Body of pancreas (tissue), 4 donors: ENCODE measurements around the gene SELENOP. TPM values are rescaled to one million over a fixed set of nuclear protein-coding genes. Genes with fewer than 3 reads are reported as not detected.

ENCODE experiments used
- ATAC-seq: fragments of 150-250 bp; one replicate; pipeline ENCODE4 v1.9.1; 2016
- DNase-seq, 4 donors: peaks; one replicate each; pipeline ENCODE4 v3.0.0-alpha.2; 2019
- H3K27ac ChIP-seq, 4 donors: fragments of 200-600 bp; sonication (generic); 1 replicate in 3 of 4; 2 replicates in 1 of 4; pipeline versions ENCODE4 v1.5.1 to v1.6.1; 2016 to 2019; ENCODE audit warnings: mild to moderate bottlenecking in 1 of 4, mixed read lengths in 1 of 4, moderate library complexity in 1 of 4
- H3K27me3 ChIP-seq, 2 donors: fragments of 200-600 bp; sonication (generic); one replicate each; pipeline ENCODE4 v1.6.0; 2016; ENCODE audit warnings: mild to moderate bottlenecking in 1 of 2
- H3K36me3 ChIP-seq, 2 donors: fragments of 200-600 bp; sonication (generic); replicated peaks in 1 of 2; 2 replicates each; pipeline ENCODE4 v1.5.1; 2016; ENCODE audit warnings: low read depth in 2 of 2; ENCODE audit not compliant: insufficient read depth in 1 of 2
- H3K4me1 ChIP-seq: fragments of 200-600 bp; sonication (generic); one replicate; pipeline ENCODE4 v1.6.0; 2016
- H3K4me3 ChIP-seq, 2 donors: fragments of 200-600 bp; sonication (generic); 1 replicate in 1 of 2; 2 replicates in 1 of 2; pipeline ENCODE4 v1.5.1; 2016 to 2019
- H3K9me3 ChIP-seq, 3 donors: fragments of 200-600 bp; sonication (generic); 1 replicate in 2 of 3; 2 replicates in 1 of 3; pipeline ENCODE4 v1.5.1; 2016
- POLR2A ChIP-seq, 3 donors: fragments of 450-650 bp; IDR thresholded peaks; one replicate each; pipeline ENCODE4 v1.6.1; 2016; ENCODE audit warnings: antibody characterized with exemption in 3 of 3, mild to moderate bottlenecking in 2 of 3
- WGBS, 2 donors: methylation state at CpG; one replicate each; pipeline ENCODE4 v1.1.5; 2017; 5-methylcytosine and 5-hydroxymethylcytosine counted together
- intact Hi-C: fragments of 100-400 bp; cut with DNase I; formaldehyde crosslinking; loops from one replicate; pipeline ENCODE4 v1.15.1; 2023
- total RNA-seq, 2 donors: library from RNA; depleted of rRNA; stranded (reverse); fragments of >200 nt; gene quantifications; one replicate each; pipeline ENCODE4 v1.1.0, GENCODE V29; 2016
- TF ChIP-seq, protein P1 (sequence below), 7 experiments: fragments of 450-650 bp in 4 of 7; fragments of 200-600 bp in 3 of 7; sonication (generic) in 3 of 7; IDR thresholded peaks; one replicate each; pipeline ENCODE4 v1.5.1; 2016 to 2019; ENCODE audit warnings: antibody characterized with exemption in 7 of 7

The SELENOP gene
- total RNA-seq, 2 donors from 2014 or later, result 97.9 to 289 TPM

DNA sequence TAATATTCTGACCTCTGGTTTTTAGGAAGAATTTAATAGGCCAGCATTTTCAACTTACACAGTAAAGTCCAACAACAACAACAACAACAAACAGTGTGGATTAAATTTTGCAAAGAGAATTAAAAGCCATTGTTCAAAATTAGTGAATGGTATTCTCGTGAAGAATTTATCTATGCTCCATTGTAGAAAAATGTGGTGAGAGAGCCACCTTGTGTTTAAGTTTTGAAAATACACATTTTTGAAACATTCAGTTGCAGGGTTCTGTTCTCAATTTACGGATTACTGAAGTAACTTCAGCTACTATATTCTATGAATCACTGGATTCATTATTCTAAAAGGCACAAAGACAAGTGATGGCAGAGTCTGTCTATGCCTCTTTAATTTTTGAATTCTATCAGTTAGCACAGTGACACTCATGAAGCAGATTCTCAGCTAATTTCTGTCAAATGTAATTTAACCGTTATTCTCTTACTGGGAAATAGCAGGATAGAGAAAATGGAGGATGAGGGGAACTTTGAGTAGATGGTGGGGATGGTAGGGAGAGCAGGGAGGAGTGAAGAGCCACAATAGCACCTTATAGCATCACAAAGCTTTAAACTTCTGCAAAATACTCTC is 44.1 kb downstream of the SELENOP start:
- Histone ChIP-seq H3K27ac (no peak overlapping the region), H3K4me1 (no peaks in the 10 kb centered on the region), H3K9me3 (no peaks in the 10 kb centered on the region), H3K27me3 (peaks cover 0 to 3% of the 10 kb centered on the region in 2 donors), H3K36me3 (no peaks in the 10 kb centered on the region), H3K4me3 (no peak overlapping the region)
- 25 to 30% methylated on average over 3 of the region's 3 CpGs for WGBS, 2 donors
- ATAC-seq, result no peak
- no peak for TF ChIP-seq POLR2A (IDR thresholded peaks at IDR 0.05)
- TF ChIP-seq, protein P1, sequence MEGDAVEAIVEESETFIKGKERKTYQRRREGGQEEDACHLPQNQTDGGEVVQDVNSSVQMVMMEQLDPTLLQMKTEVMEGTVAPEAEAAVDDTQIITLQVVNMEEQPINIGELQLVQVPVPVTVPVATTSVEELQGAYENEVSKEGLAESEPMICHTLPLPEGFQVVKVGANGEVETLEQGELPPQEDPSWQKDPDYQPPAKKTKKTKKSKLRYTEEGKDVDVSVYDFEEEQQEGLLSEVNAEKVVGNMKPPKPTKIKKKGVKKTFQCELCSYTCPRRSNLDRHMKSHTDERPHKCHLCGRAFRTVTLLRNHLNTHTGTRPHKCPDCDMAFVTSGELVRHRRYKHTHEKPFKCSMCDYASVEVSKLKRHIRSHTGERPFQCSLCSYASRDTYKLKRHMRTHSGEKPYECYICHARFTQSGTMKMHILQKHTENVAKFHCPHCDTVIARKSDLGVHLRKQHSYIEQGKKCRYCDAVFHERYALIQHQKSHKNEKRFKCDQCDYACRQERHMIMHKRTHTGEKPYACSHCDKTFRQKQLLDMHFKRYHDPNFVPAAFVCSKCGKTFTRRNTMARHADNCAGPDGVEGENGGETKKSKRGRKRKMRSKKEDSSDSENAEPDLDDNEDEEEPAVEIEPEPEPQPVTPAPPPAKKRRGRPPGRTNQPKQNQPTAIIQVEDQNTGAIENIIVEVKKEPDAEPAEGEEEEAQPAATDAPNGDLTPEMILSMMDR (IDR thresholded peaks at IDR 0.05), result peak in 6 of 7 experiments; percentile 40 to 67 (median 52)
- intact Hi-C loops, result no loop called here
- DNase-seq, result no peak

DNA sequence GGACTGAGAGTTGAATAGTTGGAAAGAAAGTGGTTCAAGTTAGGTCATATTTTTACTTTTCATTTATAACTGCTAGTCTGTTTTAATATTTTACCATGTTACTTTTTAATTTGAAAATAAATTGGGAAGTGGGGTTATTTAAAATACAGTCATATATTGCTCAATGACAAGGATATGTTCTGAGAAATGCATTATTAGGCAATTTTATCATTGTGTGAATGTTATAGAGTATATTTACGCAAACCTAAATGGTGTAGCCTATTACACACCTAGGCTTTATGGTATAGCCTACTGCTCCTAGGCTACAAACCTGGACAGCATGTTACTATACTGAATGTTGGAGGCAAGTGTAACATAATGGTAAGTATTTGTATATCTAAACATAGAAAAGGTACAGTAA is 49.9 kb downstream of the SELENOP start:
- no peak for ATAC-seq
- Histone ChIP-seq H3K9me3 (no peaks in the 10 kb centered on the region), H3K27ac (no peak overlapping the region), H3K4me1 (no peaks in the 10 kb centered on the region), H3K36me3 (no peaks in the 10 kb centered on the region), H3K27me3 (no peaks in the 10 kb centered on the region), H3K4me3 (no peak overlapping the region)
- TF ChIP-seq, protein P1 (IDR thresholded peaks at IDR 0.05), result no peak
- no peak for TF ChIP-seq POLR2A (IDR thresholded peaks at IDR 0.05)
- intact Hi-C loops, result no loop called here
- DNase-seq, result no peak
- 78 to 95% methylated on average over 1 of the region's 1 CpG for WGBS, 2 donors

DNA sequence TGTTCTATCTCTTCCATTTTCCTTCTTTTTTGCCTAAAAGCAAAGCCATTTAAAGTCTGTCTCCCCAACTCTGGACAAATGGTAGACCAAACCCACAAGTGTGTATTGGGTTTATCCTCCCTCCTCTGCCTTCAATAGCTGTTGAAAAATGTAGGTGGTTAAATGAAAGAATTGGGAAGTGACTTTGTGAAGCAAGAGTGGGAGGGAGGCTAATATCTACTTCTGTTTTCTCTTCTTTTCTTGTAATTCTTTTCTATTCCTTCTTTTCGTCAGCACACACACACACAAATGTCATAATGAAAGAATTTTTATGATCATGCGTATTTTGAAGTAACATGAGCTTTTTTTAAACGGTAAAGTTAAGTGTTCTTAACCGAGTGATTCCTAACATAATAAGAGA is 51.3 kb downstream of the SELENOP start:
- no peaks in the 10 kb centered on the region for H3K27me3 ChIP-seq
- no peaks in the 10 kb centered on the region for H3K4me1 ChIP-seq
- 84 to 88% methylated on average over 4 of the region's 4 CpGs for WGBS, 2 donors
- no peak overlapping the region for H3K4me3 ChIP-seq
- DNase-seq (no peak), ATAC-seq (no peak)
- no peak for TF ChIP-seq POLR2A (IDR thresholded peaks at IDR 0.05)
- TF ChIP-seq, protein P1 (IDR thresholded peaks at IDR 0.05), result no peak
- H3K9me3 ChIP-seq, result no peaks in the 10 kb centered on the region
- intact Hi-C loops, result no loop called here
- H3K36me3 ChIP-seq, result no peaks in the 10 kb centered on the region
- no peak overlapping the region for H3K27ac ChIP-seq

DNA sequence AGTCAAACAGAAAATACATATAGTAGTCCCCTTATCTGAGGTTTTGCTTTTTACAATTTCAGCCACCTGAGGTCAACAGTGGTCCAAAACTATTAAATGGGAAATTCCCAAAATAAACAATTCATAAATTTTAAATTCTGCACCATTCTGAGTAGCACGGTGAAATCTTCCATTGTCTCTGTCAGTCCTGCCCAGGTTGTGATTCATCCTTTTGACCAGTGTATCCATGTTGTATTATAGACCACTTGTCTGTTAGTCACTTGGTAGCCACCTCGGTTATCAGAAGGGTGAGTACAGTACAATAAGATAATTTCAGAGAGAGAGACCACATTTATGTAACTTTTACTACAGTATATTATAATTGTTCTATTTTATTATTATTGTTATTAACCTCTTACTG is 52.2 kb downstream of the SELENOP start:
- no peak for ATAC-seq
- Histone ChIP-seq H3K4me1 (no peaks in the 10 kb centered on the region), H3K4me3 (no peak overlapping the region), H3K27me3 (no peaks in the 10 kb centered on the region), H3K9me3 (no peaks in the 10 kb centered on the region), H3K27ac (no peak overlapping the region), H3K36me3 (no peaks in the 10 kb centered on the region)
- intact Hi-C loops, result no loop called here
- DNase-seq, result no peak
- 69 to 74% methylated on average over 2 of the region's 2 CpGs for WGBS, 2 donors
- no peak for TF ChIP-seq POLR2A (IDR thresholded peaks at IDR 0.05)
- TF ChIP-seq, protein P1 (IDR thresholded peaks at IDR 0.05), result no peak
